K562 (cell line): ENCODE measurements around the gene SLC25A2. TPM values are rescaled to one million over a fixed set of nuclear protein-coding genes. Genes with fewer than 3 reads are reported as not detected.

ENCODE experiments used
- ATAC-seq: fragments of 200-7000 bp; cut with Tn5 transposase; 3 replicates; pipeline ENCODE4 v1.9.1; 2020; ENCODE audit warnings: moderate library complexity
- BruUV-seq: library from RNA; stranded (reverse); fragments of 400-500 nt; replicated peaks from 2 replicates; lab custom pipeline; 2021; lab: Mats Ljungman, UMichigan
- CTCF ChIA-PET: fragments of 300-600 bp; formaldehyde crosslinking; extraction: SDS; loops from one replicate; lab custom pipeline; 2021; ENCODE audit warnings: low intra/inter-chr PET ratio; lab: Yijun Ruan, JAX
- POLR2A ChIA-PET: fragments of 300-600, 350-650 bp; sonication (Branson Sonifier 250); formaldehyde crosslinking; extraction: SDS; loops from one replicate; lab custom pipeline; 2021; ENCODE audit warnings: antibody characterized with exemption, inconsistent platforms; lab: Yijun Ruan, JAX
- DNase-seq, 4 experiments: peaks; one replicate each; pipeline versions ENCODE4 v3.0.0 to v3.0.0-alpha.2; 2011 to 2018; ENCODE audit warnings: low spot score in 3 of 4, mixed read lengths in 3 of 4; ENCODE audit errors: extremely low read depth in 1 of 4
- FAIRE-seq: peaks from 2 replicates; lab custom pipeline; 2011; peaks lifted over from hg19 to GRCh38; lab: Jason Lieb, UNC
- H2AFZ ChIP-seq: 2 replicates; pipeline ENCODE4 v1.6.0; 2011; ENCODE audit warnings: low read depth, low read length, control low read depth, inconsistent platforms
- H3K27ac ChIP-seq: fragments of 200-600 bp; 3 replicates; pipeline ENCODE4 v1.8.0; 2011; ENCODE audit warnings: low read depth, mild to moderate bottlenecking, control low read depth, inconsistent platforms, low read length, moderate library complexity, mixed read lengths; ENCODE audit errors: extremely low read depth
- H3K27me3 ChIP-seq, 2 experiments: fragments of 300-600 bp in 1 of 2; 2 replicates in 1 of 2; 3 replicates in 1 of 2; pipeline versions ENCODE4 v1.6.0 to v1.8.0; 2011; ENCODE audit warnings: inconsistent platforms in 2 of 2, low read length in 2 of 2, mild to moderate bottlenecking in 1 of 2, mixed read lengths in 1 of 2, moderate library complexity in 1 of 2; ENCODE audit not compliant: control insufficient read depth in 2 of 2, insufficient read depth in 2 of 2
- H3K36me3 ChIP-seq: fragments of 300-600 bp; 3 replicates; pipeline ENCODE4 v1.8.0; 2011; ENCODE audit warnings: mild to moderate bottlenecking, low read length, inconsistent platforms; ENCODE audit not compliant: control insufficient read depth, insufficient read depth
- H3K4me1 ChIP-seq, 2 experiments: fragments of 200-600 bp in 1 of 2; replicated peaks in 1 of 2; 2 replicates in 1 of 2; 3 replicates in 1 of 2; pipeline versions ENCODE4 v1.5.1 to v1.8.0; 2011; ENCODE audit warnings: inconsistent platforms in 2 of 2, low read length in 2 of 2, mild to moderate bottlenecking in 1 of 2, mixed read lengths in 1 of 2, moderate library complexity in 1 of 2; ENCODE audit not compliant: control insufficient read depth in 2 of 2, insufficient read depth in 2 of 2
- H3K4me2 ChIP-seq: 2 replicates; pipeline ENCODE4 v1.6.1; 2011; ENCODE audit warnings: low read length, control low read depth, inconsistent platforms, mixed read lengths; ENCODE audit not compliant: insufficient read depth
- H3K4me3 ChIP-seq: fragments of 200-600 bp; sonication (generic), shearing (Covaris generic); 2 replicates; pipeline ENCODE4 v1.5.1; 2016; ENCODE audit warnings: control low read depth, inconsistent platforms
- H3K79me2 ChIP-seq: fragments of 200-600 bp; 3 replicates; pipeline ENCODE4 v1.8.0; 2011; ENCODE audit warnings: low read length, inconsistent platforms; ENCODE audit not compliant: control insufficient read depth, insufficient read depth
- H3K9ac ChIP-seq, 2 experiments: 2 replicates each; pipeline versions ENCODE4 v1.6.0 to v1.6.1; 2011; ENCODE audit warnings: low read depth in 2 of 2, low read length in 2 of 2, control low read depth in 1 of 2, inconsistent platforms in 1 of 2, mild to moderate bottlenecking in 1 of 2, mixed read lengths in 1 of 2; ENCODE audit not compliant: insufficient read depth in 1 of 2
- H3K9me1 ChIP-seq: one replicate; pipeline ENCODE4 v1.6.0; 2011; ENCODE audit warnings: inconsistent platforms, mild to moderate bottlenecking, low read length, moderate library complexity; ENCODE audit not compliant: control insufficient read depth, insufficient read depth
- H3K9me3 ChIP-seq: replicated peaks from 2 replicates; pipeline ENCODE4 v1.5.1; 2011; ENCODE audit warnings: low read depth, low read length, inconsistent platforms; ENCODE audit not compliant: control insufficient read depth, insufficient read depth
- H4K20me1 ChIP-seq: replicated peaks from 2 replicates; pipeline ENCODE4 v1.6.1; 2011; ENCODE audit warnings: low read length, inconsistent platforms, mixed read lengths; ENCODE audit not compliant: control insufficient read depth, insufficient read depth
- BDP1 ChIP-seq: IDR thresholded peaks from 3 replicates; pipeline ENCODE4 v1.6.1; 2011; ENCODE audit not compliant: insufficient read length, insufficient read depth
- CBFA2T3 ChIP-seq: fragments of 450-650 bp; IDR thresholded peaks from 2 replicates; pipeline ENCODE4 v1.6.1; 2017
- CREB3 ChIP-seq: fragments of 450-650 bp; conservative IDR thresholded peaks from 2 replicates; pipeline ENCODE4 v1.6.1; 2016; ENCODE audit warnings: missing genetic modification characterization, low read depth, mild to moderate bottlenecking, missing compliant biosample characterization, moderate library complexity
- FOXK2 ChIP-seq, 2 experiments: fragments of 450-650 bp; IDR thresholded peaks in 1 of 2; conservative IDR thresholded peaks in 1 of 2; 2 replicates each; pipeline ENCODE4 v1.6.1; 2016; ENCODE audit warnings: low read depth in 2 of 2, mild to moderate bottlenecking in 1 of 2
- HDAC6 ChIP-seq: IDR thresholded peaks from 2 replicates; pipeline ENCODE4 v1.6.1; 2012; ENCODE audit warnings: low read depth, mild to moderate bottlenecking, control low read depth, inconsistent platforms, low read length, moderate library complexity
- KLF13 ChIP-seq: fragments of 450-650 bp; IDR thresholded peaks from 2 replicates; pipeline ENCODE4 v1.6.1; 2016; ENCODE audit warnings: missing genetic modification characterization, low read depth, mild to moderate bottlenecking, missing compliant biosample characterization, moderate library complexity, borderline replicate concordance
- L3MBTL2 ChIP-seq: fragments of 450-650 bp; IDR thresholded peaks from 2 replicates; pipeline ENCODE4 v1.6.1; 2016; ENCODE audit warnings: mild to moderate bottlenecking, moderate library complexity
- MAX ChIP-seq: sonication (generic); formaldehyde crosslinking; IDR thresholded peaks from 2 replicates; pipeline ENCODE4 v1.9.0; 2022; ENCODE audit warnings: mild to moderate bottlenecking, missing genetic modification reagents
- NFIX ChIP-seq: fragments of 250-450 bp; sonication (Bioruptor Pico); IDR thresholded peaks from 2 replicates; pipeline ENCODE4 v1.4.0; 2020; ENCODE audit warnings: low read depth, mild to moderate bottlenecking, moderate library complexity
- NR2F6 ChIP-seq: fragments of 450-650 bp; formaldehyde crosslinking; IDR thresholded peaks from 2 replicates; pipeline ENCODE4 v1.4.0; 2020; ENCODE audit warnings: mild to moderate bottlenecking
- PHF8 ChIP-seq: fragments of 200-600 bp; sonication (generic); IDR thresholded peaks from 2 replicates; pipeline ENCODE4 v1.6.1; 2012; ENCODE audit warnings: mixed run types, mild to moderate bottlenecking, inconsistent platforms, low read length, moderate library complexity, borderline replicate concordance
- PTBP1 ChIP-seq: fragments of 200-400 bp; formaldehyde crosslinking; IDR thresholded peaks from 2 replicates; pipeline ENCODE4 v1.6.1; 2017; ENCODE audit warnings: low read depth, low read length
- PURB ChIP-seq: sonication (generic); formaldehyde crosslinking; IDR thresholded peaks from 2 replicates; pipeline ENCODE4 v1.9.0; 2021; ENCODE audit warnings: low read depth, mild to moderate bottlenecking, missing genetic modification reagents
- RBM34 ChIP-seq: fragments of 200-400 bp; formaldehyde crosslinking; IDR thresholded peaks from 2 replicates; pipeline ENCODE4 v1.6.1; 2018; ENCODE audit warnings: low read length, borderline replicate concordance; ENCODE audit not compliant: insufficient read depth
- SIRT6 ChIP-seq: IDR thresholded peaks from one replicate; pipeline ENCODE4 v1.6.1; 2012; ENCODE audit warnings: low read depth, mild to moderate bottlenecking, control low read depth, inconsistent platforms, low read length, moderate library complexity
- TEAD4 ChIP-seq, 2 experiments: sonication (generic) in 1 of 2; formaldehyde crosslinking in 1 of 2; IDR thresholded peaks; 2 replicates each; pipeline versions ENCODE4 v1.6.1 to v1.8.0; 2012 to 2022; ENCODE audit warnings: borderline replicate concordance in 1 of 2, inconsistent platforms in 1 of 2, low read length in 1 of 2, mild to moderate bottlenecking in 1 of 2, missing genetic modification reagents in 1 of 2
- TSC22D4 ChIP-seq: fragments of 450-650 bp; IDR thresholded peaks from 2 replicates; pipeline ENCODE4 v1.6.1; 2016; ENCODE audit warnings: missing genetic modification characterization, missing biosample characterization, control low read depth
- ZNF197 ChIP-seq: fragments of 200-800 bp; sonication (Bioruptor generic); IDR thresholded peaks from 2 replicates; pipeline ENCODE4 v1.6.1; 2016; ENCODE audit warnings: low read depth, missing genetic modification characterization, missing compliant biosample characterization
- ZNF217 ChIP-seq: sonication (generic); formaldehyde crosslinking; IDR thresholded peaks from 2 replicates; pipeline ENCODE4 v1.8.0; 2022; ENCODE audit warnings: mild to moderate bottlenecking, missing genetic modification reagents
- ZNF512 ChIP-seq: IDR thresholded peaks from 2 replicates; pipeline ENCODE4 v1.6.1; 2016; ENCODE audit warnings: missing genetic modification characterization, missing compliant biosample characterization
- ZNF551 ChIP-seq: fragments of 250-450 bp; sonication (Bioruptor Pico); IDR thresholded peaks from 2 replicates; pipeline ENCODE4 v1.5.0; 2021; ENCODE audit warnings: mild to moderate bottlenecking, moderate library complexity
- ZNF561 ChIP-seq: fragments of 450-650 bp; formaldehyde crosslinking; conservative IDR thresholded peaks from 2 replicates; pipeline ENCODE4 v1.4.0; 2020; ENCODE audit warnings: mild to moderate bottlenecking, moderate library complexity
- WGBS: fragments of 100-300 bp; shearing (Covaris generic); methylation state at CpG from one replicate; pipeline ENCODE4 v1.1.6; 2016; ENCODE audit warnings: low coverage, mixed read lengths; ENCODE audit not compliant: insufficient coverage; ENCODE audit errors: missing lambda C conversion rate; 5-methylcytosine and 5-hydroxymethylcytosine counted together
- in situ Hi-C: fragments of 300-500 bp; cut with MboI; formaldehyde crosslinking; loops from 4 replicates; pipeline ENCODE4 v1.15.0; 2018; ENCODE audit warnings: inconsistent platforms, mixed read lengths
- intact Hi-C: fragments of 100-400 bp; cut with micrococcal nuclease; formaldehyde crosslinking; loops from 2 replicates; pipeline ENCODE4 v1.14.2; 2022
- polyA plus RNA-seq, 8 experiments: library from polyadenylated mRNA; depleted of rRNA in 4 of 8; stranded (reverse) in 5 of 8; unstranded in 3 of 8; fragments of >200 nt; fragmentation: Nextera tagmentation in 2 of 8; fragmentation: Illumina TruSeq in 1 of 8; extraction: Ambion mirVana in 2 of 8; extraction: Trizol in 1 of 8; gene quantifications; 2 replicates each; pipeline versions ENCODE4 v1.2.1 to v1.2.3, GENCODE V29; 2011 to 2014; ENCODE audit warnings: inconsistent platforms in 1 of 8, missing spikeins in 1 of 8
- total RNA-seq, 7 experiments: library from RNA; depleted of rRNA in 6 of 7; stranded (reverse); fragments of >200 nt in 6 of 7; fragmentation: Illumina TruSeq in 2 of 7; extraction: Trizol in 2 of 7; gene quantifications; 2 replicates each; pipeline versions ENCODE4 v1.2.1 to v1.2.3, GENCODE V29; 2011 to 2021; ENCODE audit warnings: low replicate concordance in 1 of 7

The SLC25A2 gene
- total and polyA plus RNA-seq, 9 of the 15 experiments (the other 6 are each of a cell fraction or from before 2014, with no cell fraction given), result 0.09 to 0.11 (median 0.11) TPM; not detected in 6

GRCh38 chr5:141298376-141298775 is 5.5 kb downstream of the SLC25A2 start:
- H3K9me3 ChIP-seq, result no peaks in the 10 kb centered on the region
- H3K79me2 ChIP-seq, result no peaks in the 10 kb centered on the region
- no peaks in the 10 kb centered on the region for H3K9me1 ChIP-seq
- H3K9ac ChIP-seq, result no peak overlapping the region
- no peaks in the 10 kb centered on the region for H4K20me1 ChIP-seq
- ATAC-seq, result peak; percentile 65
- peak in 2 of 4 experiments; percentile 48 to 51 for DNase-seq
- peak overlapping the region; percentile 7; the same call in 1 of the 2 replicates for H3K4me2 ChIP-seq
- WGBS, result 0% methylated on average over 4 of the region's 4 CpGs
- no peak overlapping the region for H3K27ac ChIP-seq
- no TSS peak for BruUV-seq
- FAIRE-seq, result peak; percentile 6
- no peaks in the 10 kb centered on the region for H3K36me3 ChIP-seq
- no peak overlapping the region for H3K4me3 ChIP-seq
- POLR2A ChIA-PET, result interaction anchor here (1.0 to 2.0 kb wide), 2 partner anchors 17 to 22 kb away, joined by 3 to 5 read pairs; partner anchors contain the start of gene TAF7
- intact Hi-C loops (no loop called here), in situ Hi-C loops (no loop called here)
- peaks cover 0 to 10% of the 10 kb centered on the region in 2 experiments; a peak in 2 of 5 replicates for H3K4me1 ChIP-seq
- H3K27me3 ChIP-seq, result no peaks in the 10 kb centered on the region
- CTCF ChIA-PET, result no interaction called here
- no peak overlapping the region for H2AFZ ChIP-seq
- no peak for TF ChIP-seq PURB (CRISPR knock-in tag)
- no peak for TF ChIP-seq KLF13
- no peak for TF ChIP-seq NR2F6 (CRISPR knock-in tag)
- no peak for TF ChIP-seq ZNF197
- TF ChIP-seq FOXK2 (conservative IDR thresholded peaks at IDR 0.05 in 1 of 2, IDR thresholded peaks at IDR 0.05 in 1 of 2; ENCODE audit: low read depth in 2 of 2), result no peak
- no peak for TF ChIP-seq TSC22D4 (tag)
- no peak for TF ChIP-seq ZNF217
- no peak for TF ChIP-seq ZNF551 (CRISPR knock-in tag)
- TF ChIP-seq TEAD4 (IDR thresholded peaks at IDR 0.05; ENCODE audit: low read length), result peak; percentile 94
- no peak for TF ChIP-seq TEAD4 (CRISPR knock-in tag; IDR thresholded peaks at IDR 0.05; ENCODE audit: borderline replicate concordance)
- no peak for TF ChIP-seq PHF8
- no peak for TF ChIP-seq NFIX
- TF ChIP-seq HDAC6, result no peak
- no peak for TF ChIP-seq L3MBTL2
- no peak for TF ChIP-seq BDP1
- TF ChIP-seq MAX, result no peak
- TF ChIP-seq RBM34, result no peak
- no peak for TF ChIP-seq ZNF561 (CRISPR knock-in tag)
- TF ChIP-seq CREB3, result no peak
- peak; percentile 94 for TF ChIP-seq CBFA2T3
- no peak for TF ChIP-seq SIRT6
- TF ChIP-seq ZNF512 (tag), result no peak
- TF ChIP-seq PTBP1, result no peak
